SU-DHL-6 (cell line): ENCODE data around the gene BEST3.

ENCODE experiments used
- H2AFZ ChIP-seq: fragments of 200-600 bp; sonication (generic); 2 replicates; pipeline ENCODE4 v1.6.1; 2014; ENCODE audit warnings: low read depth, mild to moderate bottlenecking, moderate library complexity, mixed read lengths, antibody characterized with exemption, low read length; ENCODE audit not compliant: severe bottlenecking
- H3F3A ChIP-seq: fragments of 200-600 bp; shearing (Covaris generic); 2 replicates; pipeline ENCODE4 v1.6.0; 2016; ENCODE audit warnings: antibody characterized with exemption, mild to moderate bottlenecking; ENCODE audit not compliant: insufficient read depth
- H3K27ac ChIP-seq: fragments of 200-600 bp; sonication (generic); 2 replicates; pipeline ENCODE4 v1.5.1; 2016; ENCODE audit warnings: low read depth, mild to moderate bottlenecking, low read length, moderate library complexity, mixed read lengths
- H3K27me3 ChIP-seq: fragments of 200-600 bp; sonication (generic), shearing (Covaris generic); 2 replicates; pipeline ENCODE4 v1.6.0; 2014; ENCODE audit warnings: mild to moderate bottlenecking, low read length
- H3K36me3 ChIP-seq: fragments of 200-600 bp; sonication (generic); 2 replicates; pipeline ENCODE4 v1.6.1; 2014; ENCODE audit warnings: mild to moderate bottlenecking, low read length, mixed read lengths
- H3K4me2 ChIP-seq: fragments of 300-600, 200-600 bp; shearing (Covaris generic), sonication (generic); 2 replicates; pipeline ENCODE4 v1.6.0; 2014; ENCODE audit warnings: low read length, low read depth, mild to moderate bottlenecking; ENCODE audit not compliant: poor library complexity, severe bottlenecking
- H3K4me3 ChIP-seq: fragments of 200-600 bp; sonication (generic); 2 replicates; pipeline ENCODE4 v1.5.1; 2014; ENCODE audit warnings: antibody characterized with exemption, low read length, mild to moderate bottlenecking, mixed read lengths; ENCODE audit not compliant: insufficient read depth, poor library complexity, severe bottlenecking
- H3K79me2 ChIP-seq: fragments of 200-600 bp; sonication (generic); 2 replicates; pipeline ENCODE4 v1.6.1; 2014; ENCODE audit warnings: mild to moderate bottlenecking, low read length, moderate library complexity; ENCODE audit not compliant: insufficient read depth
- H3K9ac ChIP-seq: fragments of 200-600 bp; sonication (generic); 2 replicates; pipeline ENCODE4 v1.7.0; 2014; ENCODE audit warnings: mild to moderate bottlenecking, low read length
- H3K9me2 ChIP-seq: fragments of 200-600 bp; sonication (generic); replicated peaks from 2 replicates; pipeline ENCODE4 v1.6.1; 2014; ENCODE audit warnings: low read length; ENCODE audit not compliant: insufficient read depth
- H3K9me3 ChIP-seq: fragments of 200-600 bp; sonication (generic); 2 replicates; pipeline ENCODE4 v1.6.1; 2014; ENCODE audit warnings: low read length, mixed read lengths; ENCODE audit not compliant: insufficient read depth
- H4K20me1 ChIP-seq: fragments of 200-600 bp; sonication (generic); 2 replicates; pipeline ENCODE4 v1.6.1; 2014; ENCODE audit warnings: low read depth, mild to moderate bottlenecking, antibody characterized with exemption, low read length, moderate library complexity, mixed read lengths
- EZH2phosphoT487 ChIP-seq: fragments of 200-600 bp; sonication (generic), shearing (Covaris generic); conservative IDR thresholded peaks from 2 replicates; pipeline ENCODE4 v1.6.1; 2018; ENCODE audit warnings: mild to moderate bottlenecking, antibody characterized with exemption, low read length, moderate library complexity, mixed read lengths
- TF ChIP-seq, protein P1 (sequence below): fragments of 200-600 bp; sonication (generic); IDR thresholded peaks from one replicate; pipeline ENCODE4 v1.5.1; 2017; ENCODE audit warnings: antibody characterized with exemption, mild to moderate bottlenecking, low read length, moderate library complexity; ENCODE audit not compliant: insufficient read depth, poor library complexity, severe bottlenecking

BEST3 gene

DNA sequence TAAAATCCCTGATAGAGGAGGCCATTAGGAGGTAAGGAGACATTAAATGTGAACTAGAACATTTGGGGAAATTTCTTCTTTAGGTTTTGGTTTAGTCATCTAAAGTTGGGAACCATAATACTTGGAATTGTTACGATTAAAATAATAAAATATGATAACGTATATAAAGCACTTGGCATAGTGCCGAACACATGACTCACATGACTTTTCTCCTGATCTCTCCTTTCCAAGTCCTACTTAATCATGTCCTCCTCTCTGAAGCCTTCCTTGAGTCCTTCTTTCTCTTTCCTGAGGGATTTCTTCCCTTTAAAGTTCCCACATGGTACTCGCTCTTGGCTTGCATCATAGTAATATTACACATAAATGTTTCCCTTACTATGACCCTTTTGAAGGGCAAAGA is 20.0 kb downstream of the BEST3 start:
- H3K4me2 ChIP-seq = no peak overlapping the region
- H2AFZ ChIP-seq = no peak overlapping the region
- no peaks in the 10 kb centered on the region for H3K36me3 ChIP-seq
- no peaks in the 10 kb centered on the region for H3K9me3 ChIP-seq
- H3F3A ChIP-seq = no peaks in the 10 kb centered on the region
- H3K27ac ChIP-seq = no peak overlapping the region
- TF ChIP-seq EZH2phosphoT487 = no peak
- TF ChIP-seq, protein P1, sequence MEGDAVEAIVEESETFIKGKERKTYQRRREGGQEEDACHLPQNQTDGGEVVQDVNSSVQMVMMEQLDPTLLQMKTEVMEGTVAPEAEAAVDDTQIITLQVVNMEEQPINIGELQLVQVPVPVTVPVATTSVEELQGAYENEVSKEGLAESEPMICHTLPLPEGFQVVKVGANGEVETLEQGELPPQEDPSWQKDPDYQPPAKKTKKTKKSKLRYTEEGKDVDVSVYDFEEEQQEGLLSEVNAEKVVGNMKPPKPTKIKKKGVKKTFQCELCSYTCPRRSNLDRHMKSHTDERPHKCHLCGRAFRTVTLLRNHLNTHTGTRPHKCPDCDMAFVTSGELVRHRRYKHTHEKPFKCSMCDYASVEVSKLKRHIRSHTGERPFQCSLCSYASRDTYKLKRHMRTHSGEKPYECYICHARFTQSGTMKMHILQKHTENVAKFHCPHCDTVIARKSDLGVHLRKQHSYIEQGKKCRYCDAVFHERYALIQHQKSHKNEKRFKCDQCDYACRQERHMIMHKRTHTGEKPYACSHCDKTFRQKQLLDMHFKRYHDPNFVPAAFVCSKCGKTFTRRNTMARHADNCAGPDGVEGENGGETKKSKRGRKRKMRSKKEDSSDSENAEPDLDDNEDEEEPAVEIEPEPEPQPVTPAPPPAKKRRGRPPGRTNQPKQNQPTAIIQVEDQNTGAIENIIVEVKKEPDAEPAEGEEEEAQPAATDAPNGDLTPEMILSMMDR = no peak
- no peaks in the 10 kb centered on the region for H4K20me1 ChIP-seq
- H3K79me2 ChIP-seq = no peaks in the 10 kb centered on the region
- no peak overlapping the region for H3K9ac ChIP-seq
- no peak overlapping the region for H3K4me3 ChIP-seq
- H3K27me3 ChIP-seq = no peaks in the 10 kb centered on the region; the same call in 1 of the 2 replicates
- H3K9me2 ChIP-seq = no peaks in the 10 kb centered on the region

GRCh38 chr12:69676257-69677012 is 22.7 kb downstream of the BEST3 start:
- H4K20me1 ChIP-seq = no peaks in the 10 kb centered on the region
- H3K27ac ChIP-seq = no peak overlapping the region
- no peak overlapping the region for H3K4me2 ChIP-seq
- no peaks in the 10 kb centered on the region for H3K36me3 ChIP-seq
- H3K27me3 ChIP-seq = no peaks in the 10 kb centered on the region
- H3F3A ChIP-seq = no peaks in the 10 kb centered on the region
- no peak overlapping the region for H2AFZ ChIP-seq
- H3K9me2 ChIP-seq = no peaks in the 10 kb centered on the region
- TF ChIP-seq, protein P1 = no peak
- no peak for TF ChIP-seq EZH2phosphoT487
- no peak overlapping the region for H3K9ac ChIP-seq
- H3K9me3 ChIP-seq = no peaks in the 10 kb centered on the region
- no peak overlapping the region for H3K4me3 ChIP-seq
- no peaks in the 10 kb centered on the region for H3K79me2 ChIP-seq

DNA sequence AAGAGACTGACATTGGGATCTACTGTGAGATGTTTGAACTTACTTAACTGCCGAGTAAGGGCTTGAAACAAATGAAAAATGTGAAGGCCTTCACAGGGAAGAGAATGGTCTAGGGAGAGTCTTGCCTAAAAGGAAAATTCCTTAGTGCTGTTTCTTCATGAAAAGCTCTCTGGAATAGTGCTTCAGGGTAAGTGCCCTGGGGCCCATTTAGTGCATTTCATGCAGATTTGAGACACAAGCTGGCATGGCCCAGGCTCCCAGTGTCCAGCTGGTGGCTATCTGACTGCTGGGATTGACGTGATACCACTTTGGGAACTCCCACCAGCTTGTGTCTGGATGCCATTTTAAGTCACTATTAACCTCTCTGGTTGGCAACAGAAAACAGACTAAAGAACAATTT is 26.9 kb downstream of the BEST3 start:
- TF ChIP-seq EZH2phosphoT487 = no peak
- H3F3A ChIP-seq = no peaks in the 10 kb centered on the region
- no peak overlapping the region for H3K4me3 ChIP-seq
- no peak overlapping the region for H3K4me2 ChIP-seq
- H3K27me3 ChIP-seq = no peaks in the 10 kb centered on the region
- no peak overlapping the region for H3K9ac ChIP-seq
- no peaks in the 10 kb centered on the region for H3K36me3 ChIP-seq
- H3K79me2 ChIP-seq = no peaks in the 10 kb centered on the region
- no peaks in the 10 kb centered on the region for H3K9me2 ChIP-seq
- no peaks in the 10 kb centered on the region for H4K20me1 ChIP-seq
- H3K9me3 ChIP-seq = no peaks in the 10 kb centered on the region
- no peak overlapping the region for H3K27ac ChIP-seq
- H2AFZ ChIP-seq = no peak overlapping the region

DNA sequence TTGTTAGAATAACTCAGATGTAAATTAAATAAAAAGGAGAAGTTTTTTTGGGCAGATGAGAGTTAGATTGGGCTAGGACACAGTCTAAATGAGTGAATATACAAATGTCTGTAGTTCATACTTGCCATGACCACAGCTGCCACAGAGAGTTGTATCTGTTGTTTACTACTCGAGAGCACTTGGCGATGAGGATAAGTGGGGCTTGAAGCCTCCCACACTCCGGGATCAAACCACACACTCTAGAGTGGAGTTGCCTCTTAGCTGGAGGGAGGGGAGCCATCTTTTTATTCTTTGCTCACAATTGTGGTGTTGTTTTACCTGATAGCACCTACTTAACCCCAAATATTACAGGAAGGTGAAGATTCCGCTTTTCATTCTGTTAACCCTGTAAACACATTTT is 27.5 kb downstream of the BEST3 start:
- Histone ChIP-seq H3K36me3 (no peaks in the 10 kb centered on the region), H3K9me3 (no peaks in the 10 kb centered on the region), H3K4me3 (no peak overlapping the region), H2AFZ (no peak overlapping the region), H3F3A (no peaks in the 10 kb centered on the region), H3K79me2 (no peaks in the 10 kb centered on the region), H3K4me2 (no peak overlapping the region), H3K27me3 (no peaks in the 10 kb centered on the region), H3K27ac (no peak overlapping the region), H4K20me1 (no peaks in the 10 kb centered on the region), H3K9me2 (no peaks in the 10 kb centered on the region), H3K9ac (no peak overlapping the region)
- no peak for TF ChIP-seq EZH2phosphoT487
- TF ChIP-seq, protein P1 = no peak
